HUES64 (cell line): Measurements from ENCODE around the gene SMARCAD1.

Source experiments
- H3K27ac ChIP-seq: 2 replicates; pipeline ENCODE4 v1.7.0; 2013; ENCODE audit warnings: low read depth, low read length, inconsistent platforms
- H3K27me3 ChIP-seq: 2 replicates; pipeline ENCODE4 v1.6.1; 2013; ENCODE audit warnings: mild to moderate bottlenecking, low read length; ENCODE audit not compliant: insufficient read depth
- H3K36me3 ChIP-seq: 2 replicates; pipeline ENCODE4 v1.6.1; 2013; ENCODE audit warnings: mild to moderate bottlenecking, low read length; ENCODE audit not compliant: insufficient read depth
- H3K4me1 ChIP-seq: 2 replicates; pipeline ENCODE4 v1.6.1; 2013; ENCODE audit warnings: mild to moderate bottlenecking, low read length, moderate library complexity; ENCODE audit not compliant: insufficient read depth
- H3K4me3 ChIP-seq: 2 replicates; pipeline ENCODE4 v1.5.1; 2013; ENCODE audit warnings: mild to moderate bottlenecking, low read length, moderate library complexity
- H3K9ac ChIP-seq: 2 replicates; pipeline ENCODE4 v1.6.1; 2013; ENCODE audit warnings: mild to moderate bottlenecking, low read depth, low read length
- H3K9me3 ChIP-seq: 2 replicates; pipeline ENCODE4 v1.6.1; 2013; ENCODE audit warnings: low read depth, low read length; ENCODE audit not compliant: insufficient read depth
- WGBS: fragments of 150-250, 120-280 bp; methylation state at CpG from one replicate; pipeline ENCODE4 v1.1.7; 2013; ENCODE audit warnings: missing lambda C conversion rate; 5-methylcytosine and 5-hydroxymethylcytosine counted together

SMARCAD1 gene

DNA sequence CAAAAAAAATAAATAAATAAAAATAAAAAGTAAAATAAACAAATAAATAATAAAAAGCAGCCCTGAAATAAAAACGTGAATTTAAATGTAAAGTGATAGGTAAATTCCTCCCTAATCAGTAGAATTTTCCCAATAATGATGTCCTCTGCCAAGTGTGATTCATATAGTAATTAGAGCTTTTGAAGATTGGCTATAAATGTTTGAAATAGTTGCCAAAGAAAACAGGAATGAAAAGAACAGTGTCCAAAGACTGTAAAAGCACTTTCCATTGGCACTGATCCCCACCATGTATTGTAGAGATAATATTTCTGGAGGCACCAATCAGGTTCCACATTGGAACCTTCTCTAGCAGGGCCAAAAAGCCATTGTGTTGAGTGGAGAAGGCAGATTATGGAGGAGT lies 25.9 kb upstream of the SMARCAD1 start:
- H3K9me3 ChIP-seq = no peaks in the 10 kb centered on the region
- no CpG with 5 or more reads among the region's 1 CpG for WGBS
- no peaks in the 10 kb centered on the region for H3K36me3 ChIP-seq
- H3K27ac ChIP-seq = no peak overlapping the region
- no peaks in the 10 kb centered on the region for H3K27me3 ChIP-seq
- no peak overlapping the region for H3K9ac ChIP-seq
- H3K4me1 ChIP-seq = no peaks in the 10 kb centered on the region
- no peak overlapping the region for H3K4me3 ChIP-seq

GRCh38 chr4:94202769-94203168 lies 4.9 kb upstream of the SMARCAD1 start:
- no peaks in the 10 kb centered on the region for H3K36me3 ChIP-seq
- H3K4me3 ChIP-seq = no peak overlapping the region
- H3K4me1 ChIP-seq = no peaks in the 10 kb centered on the region
- 100% methylated on average over 1 of the region's 3 CpGs for WGBS
- no peak overlapping the region for H3K9ac ChIP-seq
- peaks cover 8% of the 10 kb centered on the region; the same call in 1 of the 2 replicates for H3K9me3 ChIP-seq
- H3K27me3 ChIP-seq = no peaks in the 10 kb centered on the region
- H3K27ac ChIP-seq = no peak overlapping the region

DNA sequence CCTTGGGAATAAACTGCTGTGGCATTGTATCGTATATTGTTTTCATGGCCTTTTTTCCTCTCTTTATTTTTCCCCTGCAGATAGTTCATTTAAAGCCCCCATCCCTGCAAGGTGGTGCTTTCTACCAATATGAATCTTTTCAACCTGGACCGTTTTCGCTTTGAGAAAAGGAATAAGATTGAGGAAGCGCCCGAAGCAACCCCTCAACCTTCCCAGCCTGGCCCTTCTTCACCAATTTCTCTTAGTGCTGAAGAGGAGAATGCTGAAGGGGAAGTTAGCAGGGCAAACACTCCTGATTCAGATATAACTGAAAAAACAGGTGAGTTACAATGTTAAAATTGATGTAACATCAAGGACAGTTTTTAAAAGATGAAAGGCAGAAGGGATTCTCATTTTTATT lies 601 bp downstream of the SMARCAD1 start:
- WGBS = 33% methylated on average over 1 of the region's 5 CpGs
- peak overlapping the region; percentile 92 for H3K9ac ChIP-seq
- no peaks in the 10 kb centered on the region for H3K27me3 ChIP-seq
- H3K4me1 ChIP-seq = peaks cover 24% of the 10 kb centered on the region
- H3K4me3 ChIP-seq = peak overlapping the region; percentile 75
- H3K36me3 ChIP-seq = peaks cover 45% of the 10 kb centered on the region
- H3K9me3 ChIP-seq = no peaks in the 10 kb centered on the region
- H3K27ac ChIP-seq = peak overlapping the region; percentile 87

DNA sequence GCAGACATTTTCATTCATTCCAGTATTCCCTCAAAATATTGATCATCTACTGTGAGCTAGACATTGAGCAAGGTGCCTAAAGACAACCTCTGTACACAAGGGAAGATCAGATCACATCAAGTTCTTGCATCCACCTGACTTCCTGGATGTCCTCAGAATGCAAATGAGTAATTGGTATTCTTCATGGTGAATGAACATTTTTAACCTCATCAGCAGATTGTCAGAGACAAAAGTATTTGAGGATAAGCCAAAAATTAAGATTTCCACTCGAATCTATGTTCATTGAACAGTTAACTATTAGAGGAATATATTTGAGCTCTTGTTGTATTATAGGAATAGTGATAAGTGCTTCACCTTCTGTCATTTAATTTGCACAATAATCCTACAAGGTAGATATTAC lies 1.3 kb downstream of the SMARCAD1 start:
- H3K4me3 ChIP-seq = peak overlapping the region; percentile 75

DNA sequence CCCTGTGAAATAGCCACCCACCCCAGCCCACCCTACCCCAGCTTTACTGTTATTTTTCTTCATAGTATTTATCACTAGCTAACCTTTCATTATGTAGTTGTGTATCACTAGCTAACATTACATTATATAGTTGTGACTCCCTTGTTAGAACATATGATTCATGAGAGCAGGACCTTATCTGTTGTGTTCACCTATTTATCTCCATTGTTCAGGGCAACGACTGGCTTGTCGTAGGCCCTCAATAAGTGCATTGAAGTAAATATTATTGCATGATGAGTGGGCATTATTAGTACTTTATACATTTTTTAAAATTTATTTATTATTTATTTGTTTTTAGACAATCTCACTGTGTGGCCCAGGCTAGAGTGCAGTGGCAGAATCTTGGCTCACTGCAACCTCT lies 4.2 kb downstream of the SMARCAD1 start:
- Histone ChIP-seq H3K9me3 (no peaks in the 10 kb centered on the region), H3K4me3 (no peak overlapping the region), H3K4me1 (peaks cover 24% of the 10 kb centered on the region), H3K27ac (no peak overlapping the region), H3K27me3 (no peaks in the 10 kb centered on the region), H3K9ac (no peak overlapping the region), H3K36me3 (peaks cover 80% of the 10 kb centered on the region)
- WGBS = 84% methylated on average over 2 of the region's 2 CpGs

More for the DNA sequence above, 1.3 kb downstream of the SMARCAD1 start:
- Histone ChIP-seq H3K27me3 (no peaks in the 10 kb centered on the region), H3K9ac (peak overlapping the region; percentile 92; the same call in 1 of the 2 replicates), H3K27ac (no peak overlapping the region), H3K4me1 (peaks cover 24% of the 10 kb centered on the region), H3K36me3 (peaks cover 51% of the 10 kb centered on the region), H3K9me3 (no peaks in the 10 kb centered on the region)
- 92% methylated on average over 1 of the region's 1 CpG for WGBS

DNA sequence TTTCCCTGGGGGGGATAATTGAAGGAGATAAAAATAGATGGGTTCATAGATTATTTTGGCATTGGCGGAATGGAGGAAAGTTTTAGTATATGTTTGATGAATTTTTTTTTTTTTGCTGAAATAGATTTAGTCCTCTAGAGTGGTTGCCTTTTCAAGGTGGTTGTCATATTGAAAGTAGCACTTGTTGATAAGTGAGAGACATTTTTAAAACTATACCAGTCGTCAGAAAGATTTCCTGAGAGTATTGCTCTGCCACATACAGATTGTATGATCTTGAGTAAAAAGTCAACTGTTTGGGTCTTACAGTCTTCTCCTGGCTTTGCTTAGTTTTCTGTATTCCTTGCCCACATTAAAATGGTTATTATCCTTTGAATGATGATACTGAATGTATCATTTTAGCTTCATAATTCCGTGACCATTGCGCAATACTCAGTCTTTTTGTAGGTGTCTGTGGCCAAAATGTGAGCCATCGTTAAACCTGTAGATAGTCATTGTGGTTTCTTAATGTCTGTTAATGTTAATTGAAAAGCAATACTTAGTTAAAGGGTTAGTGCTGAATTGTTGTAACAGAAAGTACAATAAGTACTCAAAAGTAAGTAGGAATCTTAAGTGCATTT lies 7.1 kb downstream of the SMARCAD1 start:
- 95% methylated on average over 5 of the region's 5 CpGs for whole genome bisulfite sequencing
- H3K9me3 ChIP-seq = no peaks in the 10 kb centered on the region
- H3K4me1 ChIP-seq = peaks cover 9% of the 10 kb centered on the region; the same call in 1 of the 2 replicates
- no peak overlapping the region for H3K27ac ChIP-seq
- H3K36me3 ChIP-seq = peaks cover 93% of the 10 kb centered on the region
- H3K9ac ChIP-seq = no peak overlapping the region
- H3K27me3 ChIP-seq = no peaks in the 10 kb centered on the region
- H3K4me3 ChIP-seq = no peak overlapping the region

DNA sequence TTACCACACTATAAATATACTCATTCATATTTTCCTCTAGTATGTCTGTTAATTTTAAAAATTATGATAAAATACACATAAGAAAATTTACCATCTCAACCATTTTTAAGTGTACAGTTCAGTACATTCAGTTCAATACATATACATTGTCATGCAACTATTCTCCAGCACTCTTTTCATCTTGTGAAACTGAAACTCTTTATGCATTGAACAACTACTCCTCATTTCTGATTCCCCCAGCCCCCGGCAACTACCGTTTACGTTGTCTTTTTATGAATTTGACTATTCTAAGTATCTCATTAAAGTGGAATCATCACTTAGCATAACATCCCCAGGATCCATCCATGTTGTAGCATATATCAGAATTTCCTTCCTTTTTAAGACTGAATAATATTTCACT lies 8.7 kb downstream of the SMARCAD1 start:
- Histone ChIP-seq H3K27me3 (no peaks in the 10 kb centered on the region), H3K9me3 (no peaks in the 10 kb centered on the region), H3K27ac (no peak overlapping the region), H3K36me3 (peaks cover 98% of the 10 kb centered on the region), H3K9ac (no peak overlapping the region), H3K4me1 (0 out of 2 replicates have a peak, but pooled peaks cover 3% of the 10 kb centered on the region), H3K4me3 (no peak overlapping the region)
- 89% methylated on average over 3 of the region's 3 CpGs for WGBS

DNA sequence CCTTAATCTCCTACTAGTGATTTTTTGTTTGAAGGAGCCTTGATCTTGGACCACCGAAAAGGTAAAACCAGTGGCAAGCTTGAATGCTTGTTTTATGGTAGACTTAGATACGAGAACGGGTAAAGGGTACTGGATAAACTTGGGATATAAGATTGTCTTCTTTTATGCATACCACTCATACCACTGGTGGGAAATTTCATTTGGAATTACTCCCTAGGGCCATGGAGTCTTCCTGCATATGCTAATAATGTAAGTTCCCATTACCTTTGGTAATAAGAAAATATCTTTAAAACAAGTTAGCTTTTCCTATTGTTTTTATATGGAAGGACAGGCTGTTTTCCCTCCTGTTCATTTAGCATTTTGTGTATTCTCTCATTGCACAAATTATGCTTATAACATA lies 11.7 kb downstream of the SMARCAD1 start:
- Histone ChIP-seq H3K4me3 (no peak overlapping the region), H3K36me3 (peaks cover 77% of the 10 kb centered on the region), H3K27me3 (no peaks in the 10 kb centered on the region), H3K27ac (no peak overlapping the region), H3K4me1 (no peaks in the 10 kb centered on the region), H3K9ac (no peak overlapping the region), H3K9me3 (no peaks in the 10 kb centered on the region)
- WGBS = 98% methylated on average over 2 of the region's 3 CpGs

DNA sequence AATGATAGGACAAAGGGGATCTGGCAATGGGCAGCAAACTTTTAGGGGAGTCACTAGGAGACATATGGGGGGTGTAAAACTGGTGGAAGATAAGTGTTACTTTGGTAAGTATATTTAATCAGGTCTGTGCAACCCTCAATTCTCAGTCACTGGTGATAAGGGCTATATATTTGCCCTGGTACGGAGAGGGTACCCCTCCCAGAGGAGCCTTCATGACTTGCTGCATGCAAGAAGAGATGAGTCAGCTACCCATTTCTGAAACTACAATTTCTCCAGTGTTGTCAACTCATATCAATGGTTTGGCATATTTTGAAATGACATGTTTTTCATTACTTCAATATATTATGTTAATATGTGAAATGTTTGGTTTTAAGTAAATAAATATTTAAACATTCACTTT lies 14.3 kb downstream of the SMARCAD1 start:
- H3K27me3 ChIP-seq = no peaks in the 10 kb centered on the region
- 82% methylated on average over 1 of the region's 1 CpG for WGBS
- H3K27ac ChIP-seq = no peak overlapping the region
- H3K4me1 ChIP-seq = no peaks in the 10 kb centered on the region
- H3K36me3 ChIP-seq = peaks cover 71% of the 10 kb centered on the region
- no peak overlapping the region for H3K4me3 ChIP-seq
- no peak overlapping the region for H3K9ac ChIP-seq
- no peaks in the 10 kb centered on the region for H3K9me3 ChIP-seq

DNA sequence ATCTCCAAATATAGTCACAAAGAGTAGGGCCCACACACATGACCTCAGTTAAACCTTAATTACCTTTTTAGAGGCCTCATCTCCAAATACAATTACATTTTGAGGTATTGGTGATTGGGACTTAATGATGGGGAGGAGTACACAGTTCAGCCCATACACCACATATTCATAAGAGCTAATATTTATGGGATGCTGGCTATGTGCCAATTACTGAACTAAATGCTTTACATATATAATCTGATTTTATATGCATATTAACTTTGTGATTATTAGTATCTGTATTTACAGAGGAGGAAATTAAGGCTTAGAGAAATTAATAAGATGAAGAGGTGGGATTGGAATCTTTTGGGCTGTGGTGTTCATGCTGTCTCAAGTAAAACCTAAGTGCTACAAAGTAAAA lies 17.8 kb downstream of the SMARCAD1 start:
- no peaks in the 10 kb centered on the region for H3K9me3 ChIP-seq
- peaks cover 71% of the 10 kb centered on the region for H3K36me3 ChIP-seq
- H3K9ac ChIP-seq = no peak overlapping the region
- no peak overlapping the region for H3K4me3 ChIP-seq
- H3K27ac ChIP-seq = no peak overlapping the region
- H3K27me3 ChIP-seq = no peaks in the 10 kb centered on the region
- H3K4me1 ChIP-seq = no peaks in the 10 kb centered on the region

GRCh38 chr4:94226763-94227162 lies 19.1 kb downstream of the SMARCAD1 start:
- H3K27ac ChIP-seq = no peak overlapping the region
- no peaks in the 10 kb centered on the region for H3K27me3 ChIP-seq
- no peak overlapping the region for H3K4me3 ChIP-seq
- H3K4me1 ChIP-seq = no peaks in the 10 kb centered on the region
- H3K9ac ChIP-seq = no peak overlapping the region
- WGBS = 95% methylated on average over 4 of the region's 4 CpGs
- peaks cover 71% of the 10 kb centered on the region for H3K36me3 ChIP-seq
- no peaks in the 10 kb centered on the region for H3K9me3 ChIP-seq
